ENCODE data around the gene SERPINB3. TPM values are rescaled to one million over a fixed set of nuclear protein-coding genes. Genes with fewer than 3 reads are reported as not detected.

SERPINB3 gene
- total RNA-seq, 1 experiment from 2014 or later: not detected

DNA sequence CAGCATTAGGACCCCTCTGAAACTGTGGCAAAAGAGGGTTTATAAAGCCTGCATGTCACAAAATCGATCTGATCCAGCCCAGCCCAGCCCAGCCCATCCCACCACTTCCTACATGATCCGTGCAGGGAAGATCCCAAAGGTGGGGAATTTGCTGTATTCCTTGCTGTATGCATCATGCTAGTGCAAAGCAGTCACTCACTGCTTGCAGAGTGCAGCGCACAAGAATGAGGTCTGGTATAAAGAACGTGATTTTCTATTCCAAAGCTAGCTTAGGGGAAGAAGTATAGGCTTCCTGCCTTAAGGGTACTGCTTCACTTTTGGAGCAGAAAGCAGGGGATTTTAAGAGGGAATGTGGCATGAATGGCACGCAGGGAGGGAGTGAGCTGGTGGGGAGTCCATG, 22.2 kb upstream of the SERPINB3 start:
- DNase-seq (ENCODE audit: low read depth, low spot score) (no peak), ATAC-seq (no peak)
- Histone ChIP-seq H3K4me3 (ENCODE audit: low read depth in 2 of 2, low read length in 2 of 2) (no peak overlapping the region), H3K9me3 (ENCODE audit: control insufficient read depth, insufficient read depth, low read depth, low read length) (no peaks in the 10 kb centered on the region), H3K27me3 (ENCODE audit: control insufficient read depth, insufficient read depth, low read length) (no peaks in the 10 kb centered on the region), H3K36me3 (ENCODE audit: control insufficient read depth, insufficient read depth, low read length) (no peaks in the 10 kb centered on the region), H3K27ac (ENCODE audit: low read length) (no peak overlapping the region), H3K4me1 (ENCODE audit: control insufficient read depth, insufficient read depth, low read length) (no peaks in the 10 kb centered on the region)
- in situ Hi-C loops (cut with HindIII; ENCODE audit: low pct_unique_long_range_greater_than_20kb, low sequenced_read_pairs): no loop called here
- BruUV-seq (replicated peaks): no TSS peak
- POLR2A ChIA-PET: no interaction called here
- CTCF ChIA-PET: no interaction called here
- TF ChIP-seq TCF7L2 (IDR thresholded peaks at IDR 0.05; ENCODE audit: low read depth, low read length): no peak
- intact Hi-C loops (cut with micrococcal nuclease; ENCODE audit: unreplicated experiment): no loop called here

DNA sequence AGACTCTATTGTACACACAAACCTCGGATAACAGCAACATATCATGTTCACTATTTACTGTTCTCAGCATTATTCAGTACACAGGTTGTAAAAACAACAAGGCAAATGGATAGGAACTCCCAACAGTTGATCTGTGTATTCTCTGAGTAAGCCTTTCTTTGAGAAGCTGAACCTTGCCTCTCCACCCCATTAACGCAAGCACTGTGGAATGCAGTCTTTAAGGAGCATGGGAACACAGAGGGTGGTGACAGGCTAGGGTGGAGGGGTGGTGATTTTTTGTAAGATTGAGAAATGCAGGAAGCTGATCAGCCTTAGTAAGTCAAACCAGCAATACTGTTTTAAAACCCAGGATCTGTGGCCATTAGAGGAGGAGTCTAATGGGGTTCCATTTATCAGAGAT, 21.5 kb upstream of the SERPINB3 start:
- ChIA-PET POLR2A (no interaction called here), CTCF (no interaction called here)
- DNase-seq (ENCODE audit: low read depth, low spot score) (no peak), ATAC-seq (no peak)
- Histone ChIP-seq H3K4me3 (ENCODE audit: low read depth in 2 of 2, low read length in 2 of 2) (no peak overlapping the region), H3K9me3 (ENCODE audit: control insufficient read depth, insufficient read depth, low read depth, low read length) (no peaks in the 10 kb centered on the region), H3K36me3 (ENCODE audit: control insufficient read depth, insufficient read depth, low read length) (no peaks in the 10 kb centered on the region), H3K27me3 (ENCODE audit: control insufficient read depth, insufficient read depth, low read length) (no peaks in the 10 kb centered on the region), H3K4me1 (ENCODE audit: control insufficient read depth, insufficient read depth, low read length) (no peaks in the 10 kb centered on the region), H3K27ac (ENCODE audit: low read length) (no peak overlapping the region)
- no TSS peak for BruUV-seq (replicated peaks)
- in situ Hi-C loops (cut with HindIII; ENCODE audit: low pct_unique_long_range_greater_than_20kb, low sequenced_read_pairs): no loop called here
- intact Hi-C loops (cut with micrococcal nuclease; ENCODE audit: unreplicated experiment): no loop called here
- TF ChIP-seq POLR2AphosphoS5 (IDR thresholded peaks at IDR 0.05; ENCODE audit: low read depth, low read length) (no peak), SIN3A (IDR thresholded peaks at IDR 0.05; ENCODE audit: borderline replicate concordance, insufficient read depth, low read depth, low read length) (no peak), TCF7L2 (IDR thresholded peaks at IDR 0.05; ENCODE audit: low read depth, low read length) (no peak)
- TF ChIP-seq, protein P1, sequence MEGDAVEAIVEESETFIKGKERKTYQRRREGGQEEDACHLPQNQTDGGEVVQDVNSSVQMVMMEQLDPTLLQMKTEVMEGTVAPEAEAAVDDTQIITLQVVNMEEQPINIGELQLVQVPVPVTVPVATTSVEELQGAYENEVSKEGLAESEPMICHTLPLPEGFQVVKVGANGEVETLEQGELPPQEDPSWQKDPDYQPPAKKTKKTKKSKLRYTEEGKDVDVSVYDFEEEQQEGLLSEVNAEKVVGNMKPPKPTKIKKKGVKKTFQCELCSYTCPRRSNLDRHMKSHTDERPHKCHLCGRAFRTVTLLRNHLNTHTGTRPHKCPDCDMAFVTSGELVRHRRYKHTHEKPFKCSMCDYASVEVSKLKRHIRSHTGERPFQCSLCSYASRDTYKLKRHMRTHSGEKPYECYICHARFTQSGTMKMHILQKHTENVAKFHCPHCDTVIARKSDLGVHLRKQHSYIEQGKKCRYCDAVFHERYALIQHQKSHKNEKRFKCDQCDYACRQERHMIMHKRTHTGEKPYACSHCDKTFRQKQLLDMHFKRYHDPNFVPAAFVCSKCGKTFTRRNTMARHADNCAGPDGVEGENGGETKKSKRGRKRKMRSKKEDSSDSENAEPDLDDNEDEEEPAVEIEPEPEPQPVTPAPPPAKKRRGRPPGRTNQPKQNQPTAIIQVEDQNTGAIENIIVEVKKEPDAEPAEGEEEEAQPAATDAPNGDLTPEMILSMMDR (IDR thresholded peaks at IDR 0.05): no peak
- TF ChIP-seq, protein P2, sequence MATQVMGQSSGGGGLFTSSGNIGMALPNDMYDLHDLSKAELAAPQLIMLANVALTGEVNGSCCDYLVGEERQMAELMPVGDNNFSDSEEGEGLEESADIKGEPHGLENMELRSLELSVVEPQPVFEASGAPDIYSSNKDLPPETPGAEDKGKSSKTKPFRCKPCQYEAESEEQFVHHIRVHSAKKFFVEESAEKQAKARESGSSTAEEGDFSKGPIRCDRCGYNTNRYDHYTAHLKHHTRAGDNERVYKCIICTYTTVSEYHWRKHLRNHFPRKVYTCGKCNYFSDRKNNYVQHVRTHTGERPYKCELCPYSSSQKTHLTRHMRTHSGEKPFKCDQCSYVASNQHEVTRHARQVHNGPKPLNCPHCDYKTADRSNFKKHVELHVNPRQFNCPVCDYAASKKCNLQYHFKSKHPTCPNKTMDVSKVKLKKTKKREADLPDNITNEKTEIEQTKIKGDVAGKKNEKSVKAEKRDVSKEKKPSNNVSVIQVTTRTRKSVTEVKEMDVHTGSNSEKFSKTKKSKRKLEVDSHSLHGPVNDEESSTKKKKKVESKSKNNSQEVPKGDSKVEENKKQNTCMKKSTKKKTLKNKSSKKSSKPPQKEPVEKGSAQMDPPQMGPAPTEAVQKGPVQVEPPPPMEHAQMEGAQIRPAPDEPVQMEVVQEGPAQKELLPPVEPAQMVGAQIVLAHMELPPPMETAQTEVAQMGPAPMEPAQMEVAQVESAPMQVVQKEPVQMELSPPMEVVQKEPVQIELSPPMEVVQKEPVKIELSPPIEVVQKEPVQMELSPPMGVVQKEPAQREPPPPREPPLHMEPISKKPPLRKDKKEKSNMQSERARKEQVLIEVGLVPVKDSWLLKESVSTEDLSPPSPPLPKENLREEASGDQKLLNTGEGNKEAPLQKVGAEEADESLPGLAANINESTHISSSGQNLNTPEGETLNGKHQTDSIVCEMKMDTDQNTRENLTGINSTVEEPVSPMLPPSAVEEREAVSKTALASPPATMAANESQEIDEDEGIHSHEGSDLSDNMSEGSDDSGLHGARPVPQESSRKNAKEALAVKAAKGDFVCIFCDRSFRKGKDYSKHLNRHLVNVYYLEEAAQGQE (IDR thresholded peaks at IDR 0.05; ENCODE audit: insufficient read depth in 1 of 2, low read depth in 2 of 2, low read length in 1 of 2): no peak

DNA sequence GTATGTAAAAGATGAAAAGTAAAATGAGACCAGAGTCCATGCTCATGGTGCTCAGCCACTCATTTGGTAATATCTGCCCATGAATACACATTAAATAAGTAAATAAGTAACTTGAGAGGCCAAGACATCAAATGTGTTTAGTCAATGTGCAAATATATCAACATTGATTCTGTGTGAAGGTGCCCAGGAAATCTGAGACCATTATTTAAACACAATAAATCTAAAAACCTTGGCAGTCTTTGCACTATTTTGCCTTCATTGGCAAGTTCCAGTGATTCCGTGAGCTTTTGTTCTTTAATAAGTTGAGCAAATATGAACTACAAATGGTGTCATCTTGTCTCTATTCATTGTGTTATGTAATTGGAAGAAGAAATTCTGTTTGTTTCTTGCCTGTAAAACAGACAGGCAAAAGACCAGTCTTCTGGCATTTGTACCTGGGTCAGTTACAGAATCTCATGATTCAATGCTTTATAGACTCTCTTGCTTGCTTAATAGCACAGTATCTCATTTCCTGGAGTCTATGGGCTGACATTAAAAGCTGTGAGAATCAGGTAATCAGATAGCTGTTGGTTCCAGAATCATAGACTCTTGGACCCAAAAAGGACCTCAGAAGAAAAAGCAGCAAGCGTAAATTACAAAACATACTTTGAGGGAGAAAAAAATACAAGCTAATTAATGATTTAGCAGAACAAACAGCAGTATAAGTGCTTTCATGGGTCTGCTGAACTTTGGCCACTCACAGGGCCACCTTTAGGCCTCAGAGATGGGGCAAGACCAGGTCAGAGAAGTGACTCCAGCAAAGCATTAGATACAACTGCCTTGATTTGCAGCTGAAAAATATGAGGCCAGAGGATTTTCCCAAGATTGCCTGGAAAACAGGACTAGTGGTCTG, 20.0 kb upstream of the SERPINB3 start:
- ATAC-seq (no peak), DNase-seq (ENCODE audit: low read depth, low spot score) (no peak)
- ChIA-PET POLR2A (no interaction called here), CTCF (no interaction called here)
- BruUV-seq (replicated peaks): no TSS peak
- Histone ChIP-seq H3K27ac (ENCODE audit: low read length) (no peak overlapping the region), H3K4me1 (ENCODE audit: control insufficient read depth, insufficient read depth, low read length) (no peaks in the 10 kb centered on the region), H3K36me3 (ENCODE audit: control insufficient read depth, insufficient read depth, low read length) (no peaks in the 10 kb centered on the region), H3K4me3 (ENCODE audit: low read depth in 2 of 2, low read length in 2 of 2) (no peak overlapping the region), H3K9me3 (ENCODE audit: control insufficient read depth, insufficient read depth, low read depth, low read length) (no peaks in the 10 kb centered on the region), H3K27me3 (ENCODE audit: control insufficient read depth, insufficient read depth, low read length) (no peaks in the 10 kb centered on the region)
- TF ChIP-seq, protein P1 (IDR thresholded peaks at IDR 0.05): no peak
- TF ChIP-seq, protein P2 (IDR thresholded peaks at IDR 0.05; ENCODE audit: insufficient read depth in 1 of 2, low read depth in 2 of 2, low read length in 1 of 2): no peak
- TF ChIP-seq POLR2AphosphoS5 (IDR thresholded peaks at IDR 0.05; ENCODE audit: low read depth, low read length): no peak
- in situ Hi-C loops (cut with HindIII; ENCODE audit: low pct_unique_long_range_greater_than_20kb, low sequenced_read_pairs): no loop called here
- intact Hi-C loops (cut with micrococcal nuclease; ENCODE audit: unreplicated experiment): no loop called here
